GM23248 (cell line): ENCODE results near the gene CITED4.

Experiments used
- EZH2 ChIP-seq: fragments of 200-600 bp; sonication (generic); IDR thresholded peaks from 2 replicates; pipeline ENCODE4 v1.6.1; 2018; ENCODE audit warnings: antibody characterized with exemption, mild to moderate bottlenecking; ENCODE audit not compliant: insufficient read depth, poor library complexity, severe bottlenecking
- EZH2phosphoT487 ChIP-seq: fragments of 200-600 bp; sonication (generic); IDR thresholded peaks from 2 replicates; pipeline ENCODE4 v1.6.1; 2018; ENCODE audit warnings: antibody characterized with exemption, moderate library complexity, mild to moderate bottlenecking, low read depth; ENCODE audit not compliant: insufficient read depth

DNA sequence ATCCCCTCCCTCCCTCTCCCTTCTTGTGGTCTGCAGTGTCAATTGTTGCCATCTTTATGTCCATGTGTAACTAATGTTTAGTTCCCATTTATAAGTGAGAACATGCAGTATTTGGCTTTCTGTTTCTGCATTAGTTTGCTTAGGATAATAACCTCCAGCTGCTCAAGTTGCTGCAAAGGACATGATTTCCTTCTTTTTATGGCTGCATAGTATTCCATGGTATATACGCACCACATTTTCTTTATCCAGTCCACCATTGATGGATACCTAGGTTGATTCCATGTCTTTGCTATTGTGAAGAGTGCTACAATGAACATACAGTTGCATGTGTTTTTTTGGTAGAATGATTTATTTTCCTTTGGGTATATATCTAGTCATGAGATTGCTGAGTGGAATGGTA is 16.3 kb downstream of the CITED4 start:
- TF ChIP-seq EZH2 (no peak), EZH2phosphoT487 (no peak)
